ENCODE results near the gene ILKAP. TPM values are rescaled to one million over a fixed set of nuclear protein-coding genes. Genes with fewer than 3 reads are reported as not detected.
A peak's percentile ranks its signal among the peaks of the same experiment; 100 is the strongest.

The ILKAP gene
- total RNA-seq, result 10 to 100 TPM; 46.7 to 50.2 TPM

- H3K27ac Mint-ChIP-seq, result peak within 1 kb of the TSS; percentile 84
- intact Hi-C loops (cut with micrococcal nuclease), result loop anchor here (2.0 to 10.0 kb wide), 2 partner anchors 85 to 139 kb away; partner anchors contain the start of genes PER2 and SCLY
- H3K9me3 Mint-ChIP-seq, result no peaks in the 10 kb centered on the region
- H3K4me1 Mint-ChIP-seq (ENCODE audit: low read depth), result peaks cover 47% of the 10 kb centered on the region
- H3K27me3 Mint-ChIP-seq, result no peaks in the 10 kb centered on the region
- peak; percentile 91 for DNase-seq
- ChIA-PET POLR2A (interaction anchor here (0.7 to 1.0 kb wide), 2 partner anchors 36 to 85 kb away, joined by 3 to 4 read pairs; partner anchors contain the start of genes HES6 and PER2), CTCF (interaction anchor here (1.0 kb wide), 1 partner anchor 530 kb away, joined by 4 read pairs; no protein-coding TSS in a partner anchor)
- peak within 1 kb of the TSS; percentile 83 for H3K4me3 Mint-ChIP-seq
- H3K36me3 Mint-ChIP-seq, result peaks cover 5% of the 10 kb centered on the region
Observed at GRCh38 chr2:238203094-238203972, at the start of gene ILKAP. TSS of gene ILKAP (minus strand) at chr2:238203695. CDS start at chr2:238203553, 142 bp downstream.

- no peaks in the 10 kb centered on the region for H3K4me1 Mint-ChIP-seq (ENCODE audit: low read depth)
- ChIA-PET CTCF (interaction anchor here (4.8 kb wide), 1 partner anchor 11 kb away, joined by 21 read pairs; no protein-coding TSS in a partner anchor), POLR2A (no interaction called here)
- no peak for DNase-seq
- peaks cover 4% of the 10 kb centered on the region for H3K36me3 Mint-ChIP-seq
- H3K27ac Mint-ChIP-seq, result no peak overlapping the region
- intact Hi-C loops (cut with micrococcal nuclease), result no loop called here
- H3K4me3 Mint-ChIP-seq, result no peak overlapping the region
- no peaks in the 10 kb centered on the region for H3K9me3 Mint-ChIP-seq
- no peaks in the 10 kb centered on the region for H3K27me3 Mint-ChIP-seq
Observed at GRCh38 chr2:238252766-238253630, 49.5 kb upstream of the ILKAP start.

- no peak for DNase-seq
- intact Hi-C loops (cut with micrococcal nuclease), result no loop called here
- H3K4me1 Mint-ChIP-seq (ENCODE audit: low read depth), result no peaks in the 10 kb centered on the region
- CTCF ChIA-PET, result interaction anchor here (4.8 kb wide), 1 partner anchor 12 kb away, joined by 21 read pairs; no protein-coding TSS in a partner anchor
- POLR2A ChIA-PET, result no interaction called here
- no peaks in the 10 kb centered on the region for H3K9me3 Mint-ChIP-seq
- H3K27me3 Mint-ChIP-seq, result no peaks in the 10 kb centered on the region
- no peak overlapping the region for H3K4me3 Mint-ChIP-seq
- H3K27ac Mint-ChIP-seq, result no peak overlapping the region
- peaks cover 4% of the 10 kb centered on the region for H3K36me3 Mint-ChIP-seq
Observed at GRCh38 chr2:238251986-238252385, 48.5 kb upstream of the ILKAP start.

GRCh38 chr2:238251331-238251730 lies 47.8 kb upstream of the ILKAP start:
- H3K36me3 Mint-ChIP-seq, result peaks cover 4% of the 10 kb centered on the region
- no peaks in the 10 kb centered on the region for H3K4me1 Mint-ChIP-seq (ENCODE audit: low read depth)
- ChIA-PET POLR2A (no interaction called here), CTCF (interaction anchor here (1.0 kb wide), 1 partner anchor 12 kb away, joined by 3 read pairs; no protein-coding TSS in a partner anchor)
- intact Hi-C loops (cut with micrococcal nuclease), result no loop called here
- no peak for DNase-seq
- no peaks in the 10 kb centered on the region for H3K9me3 Mint-ChIP-seq
- H3K27ac Mint-ChIP-seq, result no peak overlapping the region
- no peak overlapping the region for H3K4me3 Mint-ChIP-seq
- H3K27me3 Mint-ChIP-seq, result no peaks in the 10 kb centered on the region

- ChIA-PET CTCF (interaction anchor here (1.0 kb wide), 1 partner anchor 12 kb away, joined by 3 read pairs; no protein-coding TSS in a partner anchor), POLR2A (no interaction called here)
- H3K4me1 Mint-ChIP-seq (ENCODE audit: low read depth), result no peaks in the 10 kb centered on the region
- peaks cover 4% of the 10 kb centered on the region for H3K36me3 Mint-ChIP-seq
- intact Hi-C loops (cut with micrococcal nuclease), result no loop called here
- no peaks in the 10 kb centered on the region for H3K27me3 Mint-ChIP-seq
- DNase-seq, result no peak
- no peaks in the 10 kb centered on the region for H3K9me3 Mint-ChIP-seq
- H3K27ac Mint-ChIP-seq, result no peak overlapping the region
- H3K4me3 Mint-ChIP-seq, result no peak overlapping the region
Observed at GRCh38 chr2:238250896-238251295, 47.4 kb upstream of the ILKAP start.

- no peaks in the 10 kb centered on the region for H3K4me1 Mint-ChIP-seq (ENCODE audit: low read depth)
- H3K27me3 Mint-ChIP-seq, result no peaks in the 10 kb centered on the region
- H3K36me3 Mint-ChIP-seq, result peaks cover 9% of the 10 kb centered on the region
- H3K27ac Mint-ChIP-seq, result no peak overlapping the region
- DNase-seq, result no peak
- intact Hi-C loops (cut with micrococcal nuclease), result no loop called here
- ChIA-PET CTCF (interaction anchor here (1.7 kb wide), 1 partner anchor 15 kb away, joined by 5 read pairs; no protein-coding TSS in a partner anchor), POLR2A (no interaction called here)
- no peaks in the 10 kb centered on the region for H3K9me3 Mint-ChIP-seq
- H3K4me3 Mint-ChIP-seq, result no peak overlapping the region
Observed at GRCh38 chr2:238247841-238248453, 44.5 kb upstream of the ILKAP start.

GRCh38 chr2:238247002-238247822 lies 43.7 kb upstream of the ILKAP start:
- DNase-seq, result no peak
- ChIA-PET CTCF (interaction anchor here (1.7 kb wide), 1 partner anchor 16 kb away, joined by 5 read pairs; no protein-coding TSS in a partner anchor), POLR2A (no interaction called here)
- Mint-ChIP-seq H3K27ac (no peak overlapping the region), H3K36me3 (peaks cover 9% of the 10 kb centered on the region), H3K9me3 (no peaks in the 10 kb centered on the region), H3K4me1 (ENCODE audit: low read depth) (no peaks in the 10 kb centered on the region), H3K4me3 (no peak overlapping the region), H3K27me3 (no peaks in the 10 kb centered on the region)
- intact Hi-C loops (cut with micrococcal nuclease), result no loop called here

- H3K27ac Mint-ChIP-seq, result no peak overlapping the region
- CTCF ChIA-PET, result interaction anchor here (1.0 kb wide), 1 partner anchor 234 kb away, joined by 3 read pairs; no protein-coding TSS in a partner anchor
- H3K4me1 Mint-ChIP-seq (ENCODE audit: low read depth), result peaks cover 2% of the 10 kb centered on the region
- peaks cover 2% of the 10 kb centered on the region for H3K27me3 Mint-ChIP-seq
- no peaks in the 10 kb centered on the region for H3K9me3 Mint-ChIP-seq
- DNase-seq, result no peak
- H3K4me3 Mint-ChIP-seq, result no peak overlapping the region
- POLR2A ChIA-PET, result no interaction called here
- intact Hi-C loops (cut with micrococcal nuclease), result no loop called here
- H3K36me3 Mint-ChIP-seq, result peaks cover 5% of the 10 kb centered on the region
Observed at GRCh38 chr2:238244151-238244550, 40.7 kb upstream of the ILKAP start.

- DNase-seq, result no peak
- ChIA-PET POLR2A (no interaction called here), CTCF (interaction anchor here (1.0 kb wide), 1 partner anchor 235 kb away, joined by 3 read pairs; no protein-coding TSS in a partner anchor)
- Mint-ChIP-seq H3K27ac (no peak overlapping the region), H3K4me3 (no peak overlapping the region), H3K9me3 (no peaks in the 10 kb centered on the region), H3K27me3 (peaks cover 2% of the 10 kb centered on the region), H3K4me1 (ENCODE audit: low read depth) (peaks cover 2% of the 10 kb centered on the region), H3K36me3 (peaks cover 5% of the 10 kb centered on the region)
- intact Hi-C loops (cut with micrococcal nuclease), result no loop called here
Observed at GRCh38 chr2:238243496-238244076, 40.1 kb upstream of the ILKAP start.

- no peak overlapping the region for H3K27ac Mint-ChIP-seq
- no peaks in the 10 kb centered on the region for H3K9me3 Mint-ChIP-seq
- no peak for DNase-seq
- H3K4me1 Mint-ChIP-seq (ENCODE audit: low read depth), result peaks cover 2% of the 10 kb centered on the region
- intact Hi-C loops (cut with micrococcal nuclease), result no loop called here
- POLR2A ChIA-PET, result no interaction called here
- H3K36me3 Mint-ChIP-seq, result peaks cover 5% of the 10 kb centered on the region
- CTCF ChIA-PET, result no interaction called here
- H3K4me3 Mint-ChIP-seq, result no peak overlapping the region
- peaks cover 4% of the 10 kb centered on the region for H3K27me3 Mint-ChIP-seq
Observed at GRCh38 chr2:238242731-238243495, 39.4 kb upstream of the ILKAP start.
